HCT116 (cell line): ENCODE data around the gene DNAJC18. TPM values are rescaled to one million over a fixed set of nuclear protein-coding genes. Genes with fewer than 3 reads are reported as not detected.

Source experiments
- ATAC-seq: fragments of 200-7000 bp; cut with Tn5 transposase; 2 replicates; pipeline ENCODE4 v1.9.1; 2020; ENCODE audit warnings: mild to moderate bottlenecking, moderate library complexity
- BruUV-seq: library from RNA; stranded (reverse); fragments of 400-500 nt; replicated peaks from 2 replicates; lab custom pipeline; 2021; lab: Mats Ljungman, UMichigan
- CTCF ChIA-PET: fragments of 300-600 bp; sonication (Branson Sonifier 250); formaldehyde crosslinking; loops from one replicate; lab custom pipeline; 2021; ENCODE audit warnings: antibody characterized with exemption; lab: Charles Lee
- POLR2A ChIA-PET: fragments of 300-600, 350-600 bp; sonication (Branson Sonifier 250); formaldehyde crosslinking; loops from one replicate; lab custom pipeline; 2021; ENCODE audit warnings: antibody characterized with exemption; lab: Charles Lee
- RAD21 ChIA-PET, 2 experiments: fragments of 300-600 bp; sonication (Branson Sonifier 250); formaldehyde crosslinking; loops; one replicate each; lab custom pipeline; 2023; ENCODE audit warnings: low total read pairs in 2 of 2; ENCODE audit not compliant: uncharacterized antibody in 2 of 2, unreplicated experiment in 2 of 2, low non-redundant PET in 1 of 2; lab: Charles Lee
- DNase-seq: peaks from one replicate; pipeline ENCODE4 v3.0.0-alpha.2; 2010; ENCODE audit warnings: low read depth, low spot score
- H2AFZ ChIP-seq: fragments of 200-600 bp; shearing (Covaris generic), sonication (generic); 2 replicates; pipeline ENCODE4 v1.6.1; 2017; ENCODE audit warnings: low read depth, mixed run types, mixed read lengths, antibody characterized with exemption, low read length; ENCODE audit not compliant: poor library complexity, severe bottlenecking
- H3K27ac ChIP-seq: 2 replicates; pipeline ENCODE4 v1.5.1; 2012; ENCODE audit warnings: low read depth, low read length
- H3K27me3 ChIP-seq: fragments of 200-600 bp; sonication (generic); 2 replicates; pipeline ENCODE4 v1.6.1; 2016; ENCODE audit warnings: mixed run types, low read length, mixed read lengths; ENCODE audit not compliant: insufficient read depth
- H3K36me3 ChIP-seq, 2 experiments: fragments of 200-500 bp in 1 of 2; fragments of 200-600 bp in 1 of 2; sonication (Bioruptor generic) in 1 of 2; sonication (generic) in 1 of 2; 2 replicates each; pipeline versions ENCODE4 v1.5.1 to v1.6.1; 2014 to 2016; ENCODE audit warnings: low read length in 2 of 2, inconsistent platforms in 1 of 2, mixed read lengths in 1 of 2, mixed run types in 1 of 2; ENCODE audit not compliant: insufficient read depth in 2 of 2, control insufficient read depth in 1 of 2
- H3K4me1 ChIP-seq, 2 experiments: fragments of 200-600 bp in 1 of 2; sonication (generic) in 1 of 2; 2 replicates each; pipeline versions ENCODE4 v1.5.1 to v1.6.1; 2012 to 2017; ENCODE audit warnings: low read length in 2 of 2, inconsistent platforms in 1 of 2, mild to moderate bottlenecking in 1 of 2, mixed read lengths in 1 of 2, mixed run types in 1 of 2, moderate library complexity in 1 of 2; ENCODE audit not compliant: insufficient read depth in 2 of 2, control insufficient read depth in 1 of 2
- H3K4me2 ChIP-seq: fragments of 200-600 bp; sonication (generic); 2 replicates; pipeline ENCODE4 v1.6.1; 2017; ENCODE audit warnings: mixed run types, low read length, mixed read lengths
- H3K4me3 ChIP-seq, 2 experiments: fragments of 200-600 bp in 1 of 2; sonication (generic) in 1 of 2; replicated peaks in 1 of 2; 2 replicates each; pipeline ENCODE4 v1.5.1; 2011 to 2016; ENCODE audit warnings: low read length in 2 of 2, control low read depth in 1 of 2, low read depth in 1 of 2, mild to moderate bottlenecking in 1 of 2, mixed read lengths in 1 of 2, mixed run types in 1 of 2
- H3K79me2 ChIP-seq: fragments of 200-600 bp; sonication (generic); 2 replicates; pipeline ENCODE4 v1.6.1; 2017; ENCODE audit warnings: mild to moderate bottlenecking, mixed run types, low read length, moderate library complexity, mixed read lengths; ENCODE audit not compliant: insufficient read depth
- H3K9ac ChIP-seq: fragments of 200-600 bp; sonication (generic); 2 replicates; pipeline ENCODE4 v1.6.1; 2016; ENCODE audit warnings: low read length, mixed read lengths
- H3K9me2 ChIP-seq: fragments of 200-600 bp; sonication (generic), shearing (Covaris generic); 2 replicates; pipeline ENCODE4 v1.6.1; 2017; ENCODE audit warnings: mixed run types, mild to moderate bottlenecking, moderate library complexity; ENCODE audit not compliant: insufficient read depth
- H3K9me3 ChIP-seq, 2 experiments: fragments of 200-500 bp in 1 of 2; fragments of 200-600 bp in 1 of 2; sonication (Bioruptor generic) in 1 of 2; sonication (generic) in 1 of 2; 2 replicates each; pipeline ENCODE4 v1.6.1; 2014 to 2017; ENCODE audit warnings: low read length in 2 of 2, mixed read lengths in 2 of 2, inconsistent platforms in 1 of 2, low read depth in 1 of 2, mild to moderate bottlenecking in 1 of 2, mixed run types in 1 of 2, moderate library complexity in 1 of 2; ENCODE audit not compliant: control insufficient read depth in 1 of 2, insufficient read depth in 1 of 2
- H4K20me1 ChIP-seq: fragments of 200-600 bp; sonication (generic), shearing (Covaris generic); 2 replicates; pipeline ENCODE4 v1.6.1; 2017; ENCODE audit warnings: mixed run types, mild to moderate bottlenecking, moderate library complexity; ENCODE audit not compliant: insufficient read depth
- ATF3 ChIP-seq: IDR thresholded peaks from 2 replicates; pipeline ENCODE4 v1.6.1; 2012
- CBX3 ChIP-seq: IDR thresholded peaks from 2 replicates; pipeline ENCODE4 v1.6.1; 2012; ENCODE audit warnings: low read depth
- CEBPB ChIP-seq: IDR thresholded peaks from 2 replicates; pipeline ENCODE4 v1.6.1; 2012; ENCODE audit warnings: low read depth
- ELF1 ChIP-seq: IDR thresholded peaks from 2 replicates; pipeline ENCODE4 v1.6.1; 2012; ENCODE audit warnings: low read depth, borderline replicate concordance
- EZH2 ChIP-seq: fragments of 200-600 bp; sonication (generic); IDR thresholded peaks from 2 replicates; pipeline ENCODE4 v1.6.1; 2017; ENCODE audit warnings: antibody characterized with exemption, mixed run types
- FOSL1 ChIP-seq: IDR thresholded peaks from 2 replicates; pipeline ENCODE4 v1.6.1; 2012; ENCODE audit warnings: low read depth
- POLR2A ChIP-seq: IDR thresholded peaks from 2 replicates; pipeline ENCODE4 v1.7.0; 2011; ENCODE audit warnings: borderline replicate concordance; ENCODE audit not compliant: insufficient read depth, insufficient read length; ENCODE audit errors: extremely low read depth
- RAD21 ChIP-seq: IDR thresholded peaks from 2 replicates; pipeline ENCODE4 v1.6.1; 2012; ENCODE audit warnings: low read depth, mild to moderate bottlenecking
- SRF ChIP-seq: IDR thresholded peaks from 2 replicates; pipeline ENCODE4 v1.6.1; 2012; ENCODE audit warnings: low read depth
- TCF7L2 ChIP-seq: IDR thresholded peaks from 2 replicates; pipeline ENCODE4 v1.7.0; 2011; ENCODE audit warnings: borderline replicate concordance, inconsistent platforms; ENCODE audit not compliant: insufficient read depth, insufficient read length; ENCODE audit errors: extremely low read depth
- YY1 ChIP-seq: IDR thresholded peaks from 2 replicates; pipeline ENCODE4 v1.6.1; 2011; ENCODE audit warnings: low read length, low read depth, moderate library complexity, mild to moderate bottlenecking; ENCODE audit not compliant: insufficient replicate concordance; ENCODE audit errors: extremely low read depth
- ZFX ChIP-seq: fragments of 450-650 bp; IDR thresholded peaks from 2 replicates; pipeline ENCODE4 v1.6.1; 2017
- ZNF274 ChIP-seq: fragments of 200-500 bp; sonication (Bioruptor generic); IDR thresholded peaks from 2 replicates; pipeline ENCODE4 v1.6.1; 2014; ENCODE audit warnings: mild to moderate bottlenecking, low read depth, low read length, inconsistent platforms
- intact Hi-C: fragments of 100-400 bp; cut with micrococcal nuclease; formaldehyde crosslinking; loops from 2 replicates; pipeline ENCODE4 v1.10.0; 2022
- total RNA-seq: library from RNA; stranded (reverse); gene quantifications from one replicate; pipeline ENCODE4 v1.2.1, GENCODE V29; 2021; ENCODE audit not compliant: unreplicated experiment
- TF ChIP-seq, protein P1 (sequence below): IDR thresholded peaks from 2 replicates; pipeline ENCODE4 v1.6.1; 2012
- TF ChIP-seq, protein P2 (sequence below): IDR thresholded peaks from 2 replicates; pipeline ENCODE4 v1.6.1; 2012; ENCODE audit warnings: low read depth
- TF ChIP-seq, protein P3 (sequence below), 3 experiments: fragments of 200-600 bp in 1 of 3; sonication (generic) in 1 of 3; IDR thresholded peaks in 2 of 3; conservative IDR thresholded peaks in 1 of 3; 2 replicates each; pipeline ENCODE4 v1.5.1; 2012 to 2017; ENCODE audit warnings: low read depth in 2 of 3, low read length in 2 of 3, antibody characterized with exemption in 1 of 3, borderline replicate concordance in 1 of 3, control low read depth in 1 of 3, mild to moderate bottlenecking in 1 of 3, mixed read lengths in 1 of 3, mixed run types in 1 of 3, moderate library complexity in 1 of 3; ENCODE audit not compliant: insufficient read depth in 1 of 3

The DNAJC18 gene
- total RNA-seq, 1 experiment from 2014 or later = 5.7 TPM

DNA sequence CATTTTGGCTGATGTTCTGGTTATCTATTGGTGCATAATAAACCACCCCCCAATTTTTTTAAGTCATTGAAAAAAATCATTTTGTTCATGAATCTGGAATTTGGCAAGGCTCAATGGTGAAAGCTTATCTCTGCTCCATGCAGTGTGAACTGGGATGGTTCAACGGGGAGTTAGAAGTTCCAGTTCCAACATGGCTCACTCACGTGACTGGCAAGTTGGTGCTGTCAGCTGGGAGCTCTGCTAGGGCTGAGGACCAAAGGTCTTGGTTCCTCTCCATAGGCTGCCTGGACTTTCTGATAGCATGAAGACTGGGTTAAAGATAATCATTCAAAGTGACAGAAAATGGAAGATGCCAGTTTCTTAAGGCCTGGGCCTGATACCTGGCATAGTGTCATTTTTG lies 32.4 kb downstream of the DNAJC18 start:
- Histone ChIP-seq H3K9me2 (no peaks in the 10 kb centered on the region), H3K27ac (no peak overlapping the region), H4K20me1 (no peaks in the 10 kb centered on the region), H3K36me3 (no peaks in the 10 kb centered on the region), H3K4me1 (peaks cover 11 to 19% of the 10 kb centered on the region in 2 experiments), H3K4me3 (no peak overlapping the region), H3K79me2 (no peaks in the 10 kb centered on the region), H3K9me3 (no peaks in the 10 kb centered on the region), H3K9ac (no peak overlapping the region), H2AFZ (no peak overlapping the region), H3K4me2 (no peak overlapping the region), H3K27me3 (no peaks in the 10 kb centered on the region)
- RAD21 ChIA-PET = interaction anchor here in 1 of 2 experiments (0.6 kb wide), 1 partner anchor 445 kb away, joined by 4 read pairs; no protein-coding TSS in a partner anchor
- intact Hi-C loops = no loop called here
- ATAC-seq (no peak), DNase-seq (no peak)
- no TSS peak for BruUV-seq
- POLR2A ChIA-PET = no interaction called here
- TF ChIP-seq SRF = no peak
- TF ChIP-seq YY1 = no peak
- TF ChIP-seq, protein P1, sequence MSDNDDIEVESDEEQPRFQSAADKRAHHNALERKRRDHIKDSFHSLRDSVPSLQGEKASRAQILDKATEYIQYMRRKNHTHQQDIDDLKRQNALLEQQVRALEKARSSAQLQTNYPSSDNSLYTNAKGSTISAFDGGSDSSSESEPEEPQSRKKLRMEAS = no peak
- TF ChIP-seq, protein P2, sequence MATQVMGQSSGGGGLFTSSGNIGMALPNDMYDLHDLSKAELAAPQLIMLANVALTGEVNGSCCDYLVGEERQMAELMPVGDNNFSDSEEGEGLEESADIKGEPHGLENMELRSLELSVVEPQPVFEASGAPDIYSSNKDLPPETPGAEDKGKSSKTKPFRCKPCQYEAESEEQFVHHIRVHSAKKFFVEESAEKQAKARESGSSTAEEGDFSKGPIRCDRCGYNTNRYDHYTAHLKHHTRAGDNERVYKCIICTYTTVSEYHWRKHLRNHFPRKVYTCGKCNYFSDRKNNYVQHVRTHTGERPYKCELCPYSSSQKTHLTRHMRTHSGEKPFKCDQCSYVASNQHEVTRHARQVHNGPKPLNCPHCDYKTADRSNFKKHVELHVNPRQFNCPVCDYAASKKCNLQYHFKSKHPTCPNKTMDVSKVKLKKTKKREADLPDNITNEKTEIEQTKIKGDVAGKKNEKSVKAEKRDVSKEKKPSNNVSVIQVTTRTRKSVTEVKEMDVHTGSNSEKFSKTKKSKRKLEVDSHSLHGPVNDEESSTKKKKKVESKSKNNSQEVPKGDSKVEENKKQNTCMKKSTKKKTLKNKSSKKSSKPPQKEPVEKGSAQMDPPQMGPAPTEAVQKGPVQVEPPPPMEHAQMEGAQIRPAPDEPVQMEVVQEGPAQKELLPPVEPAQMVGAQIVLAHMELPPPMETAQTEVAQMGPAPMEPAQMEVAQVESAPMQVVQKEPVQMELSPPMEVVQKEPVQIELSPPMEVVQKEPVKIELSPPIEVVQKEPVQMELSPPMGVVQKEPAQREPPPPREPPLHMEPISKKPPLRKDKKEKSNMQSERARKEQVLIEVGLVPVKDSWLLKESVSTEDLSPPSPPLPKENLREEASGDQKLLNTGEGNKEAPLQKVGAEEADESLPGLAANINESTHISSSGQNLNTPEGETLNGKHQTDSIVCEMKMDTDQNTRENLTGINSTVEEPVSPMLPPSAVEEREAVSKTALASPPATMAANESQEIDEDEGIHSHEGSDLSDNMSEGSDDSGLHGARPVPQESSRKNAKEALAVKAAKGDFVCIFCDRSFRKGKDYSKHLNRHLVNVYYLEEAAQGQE = no peak
- TF ChIP-seq POLR2A = no peak
- no peak for TF ChIP-seq ZNF274
- TF ChIP-seq ATF3 = no peak
- no peak for TF ChIP-seq ELF1
- no peak for TF ChIP-seq FOSL1
- no peak for TF ChIP-seq EZH2
- TF ChIP-seq CBX3 = no peak
- no peak for TF ChIP-seq RAD21
- TF ChIP-seq TCF7L2 = no peak
- no peak for TF ChIP-seq CEBPB
- TF ChIP-seq, protein P3, sequence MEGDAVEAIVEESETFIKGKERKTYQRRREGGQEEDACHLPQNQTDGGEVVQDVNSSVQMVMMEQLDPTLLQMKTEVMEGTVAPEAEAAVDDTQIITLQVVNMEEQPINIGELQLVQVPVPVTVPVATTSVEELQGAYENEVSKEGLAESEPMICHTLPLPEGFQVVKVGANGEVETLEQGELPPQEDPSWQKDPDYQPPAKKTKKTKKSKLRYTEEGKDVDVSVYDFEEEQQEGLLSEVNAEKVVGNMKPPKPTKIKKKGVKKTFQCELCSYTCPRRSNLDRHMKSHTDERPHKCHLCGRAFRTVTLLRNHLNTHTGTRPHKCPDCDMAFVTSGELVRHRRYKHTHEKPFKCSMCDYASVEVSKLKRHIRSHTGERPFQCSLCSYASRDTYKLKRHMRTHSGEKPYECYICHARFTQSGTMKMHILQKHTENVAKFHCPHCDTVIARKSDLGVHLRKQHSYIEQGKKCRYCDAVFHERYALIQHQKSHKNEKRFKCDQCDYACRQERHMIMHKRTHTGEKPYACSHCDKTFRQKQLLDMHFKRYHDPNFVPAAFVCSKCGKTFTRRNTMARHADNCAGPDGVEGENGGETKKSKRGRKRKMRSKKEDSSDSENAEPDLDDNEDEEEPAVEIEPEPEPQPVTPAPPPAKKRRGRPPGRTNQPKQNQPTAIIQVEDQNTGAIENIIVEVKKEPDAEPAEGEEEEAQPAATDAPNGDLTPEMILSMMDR (IDR thresholded peaks at IDR 0.05 in 2 of 3, conservative IDR thresholded peaks at IDR 0.05 in 1 of 3; ENCODE audit: borderline replicate concordance in 1 of 3, insufficient read depth in 1 of 3, low read depth in 2 of 3, low read length in 2 of 3) = no peak
- no peak for TF ChIP-seq ZFX
- CTCF ChIA-PET = no interaction called here
